K562 (cell line): ENCODE data around the gene OTUD5. TPM values are rescaled to one million over a fixed set of nuclear protein-coding genes. Genes with fewer than 3 reads are reported as not detected.
A peak's percentile ranks its signal among the peaks of the same experiment; 100 is the strongest.

ENCODE experiments used
- ATF1 ChIP-seq, 2 experiments: fragments of 450-650 bp in 1 of 2; IDR thresholded peaks; 2 replicates each; pipeline ENCODE4 v1.6.1; 2016; ENCODE audit warnings: missing compliant biosample characterization in 1 of 2, missing genetic modification characterization in 1 of 2
- FOXK2 ChIP-seq, 2 experiments: fragments of 450-650 bp; IDR thresholded peaks in 1 of 2; conservative IDR thresholded peaks in 1 of 2; 2 replicates each; pipeline ENCODE4 v1.6.1; 2016; ENCODE audit warnings: low read depth in 2 of 2, mild to moderate bottlenecking in 1 of 2
- JUN ChIP-seq, 2 experiments: sonication (generic) in 1 of 2; formaldehyde crosslinking in 1 of 2; IDR thresholded peaks; 2 replicates each; pipeline versions ENCODE4 v1.6.1 to v1.8.0; 2012 to 2022; ENCODE audit warnings: borderline replicate concordance in 2 of 2, mild to moderate bottlenecking in 2 of 2, improper control_type of control experiment in 1 of 2, low read depth in 1 of 2, low read length in 1 of 2, missing genetic modification reagents in 1 of 2
- KAT2B ChIP-seq: IDR thresholded peaks from one replicate; pipeline ENCODE4 v1.6.1; 2012; ENCODE audit warnings: low read depth, mild to moderate bottlenecking, control low read depth, inconsistent platforms, low read length, moderate library complexity
- NBN ChIP-seq: fragments of 450-650 bp; IDR thresholded peaks from 2 replicates; pipeline ENCODE4 v1.6.1; 2016; ENCODE audit warnings: low read depth, mild to moderate bottlenecking
- NFE2 ChIP-seq: IDR thresholded peaks from 2 replicates; pipeline ENCODE4 v1.6.1; 2014; ENCODE audit warnings: antibody characterized with exemption, low read depth
- NFRKB ChIP-seq: fragments of 450-650 bp; IDR thresholded peaks from 2 replicates; pipeline ENCODE4 v1.6.1; 2016; ENCODE audit warnings: low read depth
- NRF1 ChIP-seq, 2 experiments: fragments of 450-650 bp; IDR thresholded peaks in 1 of 2; conservative IDR thresholded peaks in 1 of 2; 2 replicates each; pipeline ENCODE4 v1.6.1; 2014; ENCODE audit warnings: mild to moderate bottlenecking in 2 of 2
- SMAD4 ChIP-seq: fragments of 250-450 bp; sonication (Bioruptor Pico); conservative IDR thresholded peaks from 2 replicates; pipeline ENCODE4 v1.8.0; 2021; ENCODE audit warnings: inconsistent platforms, mild to moderate bottlenecking, moderate library complexity
- TAF1 ChIP-seq: IDR thresholded peaks from 2 replicates; pipeline ENCODE4 v1.6.1; 2011; ENCODE audit warnings: mild to moderate bottlenecking, low read length, moderate library complexity; ENCODE audit not compliant: insufficient read depth, control insufficient read depth, severe bottlenecking; ENCODE audit errors: extremely low read depth
- TCF15 ChIP-seq: fragments of 250-450 bp; sonication (Bioruptor Pico); IDR thresholded peaks from 2 replicates; pipeline ENCODE4 v1.8.0; 2022; ENCODE audit warnings: moderate library complexity, mild to moderate bottlenecking, inconsistent platforms
- TCF3 ChIP-seq: sonication (generic); formaldehyde crosslinking; IDR thresholded peaks from 2 replicates; pipeline ENCODE4 v1.4.0; 2020; ENCODE audit warnings: mild to moderate bottlenecking, missing genetic modification reagents
- polyA plus RNA-seq, 8 experiments: library from polyadenylated mRNA; depleted of rRNA in 4 of 8; stranded (reverse) in 5 of 8; unstranded in 3 of 8; fragments of >200 nt; fragmentation: Nextera tagmentation in 2 of 8; fragmentation: Illumina TruSeq in 1 of 8; extraction: Ambion mirVana in 2 of 8; extraction: Trizol in 1 of 8; gene quantifications; 2 replicates each; pipeline versions ENCODE4 v1.2.1 to v1.2.3, GENCODE V29; 2011 to 2014; ENCODE audit warnings: inconsistent platforms in 1 of 8, missing spikeins in 1 of 8
- total RNA-seq, 7 experiments: library from RNA; depleted of rRNA in 6 of 7; stranded (reverse); fragments of >200 nt in 6 of 7; fragmentation: Illumina TruSeq in 2 of 7; extraction: Trizol in 2 of 7; gene quantifications; 2 replicates each; pipeline versions ENCODE4 v1.2.1 to v1.2.3, GENCODE V29; 2011 to 2021; ENCODE audit warnings: low replicate concordance in 1 of 7
- TF ChIP-seq, protein P1 (sequence below): sonication (generic); formaldehyde crosslinking; IDR thresholded peaks from 2 replicates; pipeline ENCODE4 v1.8.0; 2023; ENCODE audit warnings: mild to moderate bottlenecking, missing genetic modification reagents
- TF ChIP-seq, protein P2 (sequence below): fragments of 450-650 bp; IDR thresholded peaks from 2 replicates; pipeline ENCODE4 v1.6.1; 2016
- TF ChIP-seq, protein P3 (sequence below): sonication (generic); formaldehyde crosslinking; IDR thresholded peaks from 2 replicates; pipeline ENCODE4 v1.9.0; 2022; ENCODE audit warnings: mild to moderate bottlenecking, missing genetic modification reagents
- TF ChIP-seq, protein P4 (sequence below), 2 experiments: fragments of 450-650 bp in 1 of 2; sonication (generic) in 1 of 2; formaldehyde crosslinking in 1 of 2; IDR thresholded peaks in 1 of 2; conservative IDR thresholded peaks in 1 of 2; 2 replicates each; pipeline versions ENCODE4 v1.6.1 to v1.8.1; 2016 to 2023; ENCODE audit warnings: mild to moderate bottlenecking in 2 of 2, moderate library complexity in 2 of 2, inconsistent platforms in 1 of 2, missing genetic modification reagents in 1 of 2
- TF ChIP-seq, protein P5 (sequence below): fragments of 250-450 bp; sonication (Bioruptor Pico); IDR thresholded peaks from 2 replicates; pipeline ENCODE4 v1.4.0; 2020

Gene OTUD5
- total and polyA plus RNA-seq, 9 of the 15 experiments (the other 6 are each of a cell fraction or from before 2014, with no cell fraction given) = 3.6 to 102 (median 59.0) TPM

DNA sequence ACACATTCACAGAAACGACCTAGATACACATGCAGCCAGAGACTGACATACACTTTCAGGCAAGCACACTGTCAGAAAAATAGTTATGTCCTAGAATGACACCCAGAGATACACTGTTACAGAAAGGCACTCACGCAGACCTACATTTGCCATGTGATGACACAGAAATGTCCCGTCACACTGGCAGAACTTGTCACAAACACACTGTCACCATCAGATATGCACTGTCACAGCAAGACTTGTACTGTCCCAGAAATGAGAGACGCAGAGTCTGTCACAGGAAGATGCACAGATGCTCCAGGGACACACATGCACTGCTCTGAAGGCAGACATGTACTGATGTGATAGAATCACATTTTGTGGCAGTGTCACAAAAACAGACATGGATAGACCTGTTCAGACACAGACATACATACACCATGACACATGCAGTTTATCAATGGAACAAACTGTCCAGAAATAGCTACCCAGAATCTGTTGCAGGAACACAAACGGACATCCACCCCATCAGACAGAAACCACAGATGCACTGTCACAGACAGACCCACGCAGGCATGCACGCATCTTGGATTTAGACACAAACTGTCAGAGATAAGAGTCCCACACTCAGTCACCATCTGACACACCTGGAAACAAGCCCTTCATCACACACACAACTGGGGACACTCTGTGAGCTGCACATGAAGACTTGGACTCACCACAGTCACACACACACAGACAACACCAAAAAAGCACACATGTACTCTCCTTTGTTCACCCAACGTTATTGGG lies 37.3 kb downstream of the OTUD5 start (continued):
- TF ChIP-seq, protein P1, sequence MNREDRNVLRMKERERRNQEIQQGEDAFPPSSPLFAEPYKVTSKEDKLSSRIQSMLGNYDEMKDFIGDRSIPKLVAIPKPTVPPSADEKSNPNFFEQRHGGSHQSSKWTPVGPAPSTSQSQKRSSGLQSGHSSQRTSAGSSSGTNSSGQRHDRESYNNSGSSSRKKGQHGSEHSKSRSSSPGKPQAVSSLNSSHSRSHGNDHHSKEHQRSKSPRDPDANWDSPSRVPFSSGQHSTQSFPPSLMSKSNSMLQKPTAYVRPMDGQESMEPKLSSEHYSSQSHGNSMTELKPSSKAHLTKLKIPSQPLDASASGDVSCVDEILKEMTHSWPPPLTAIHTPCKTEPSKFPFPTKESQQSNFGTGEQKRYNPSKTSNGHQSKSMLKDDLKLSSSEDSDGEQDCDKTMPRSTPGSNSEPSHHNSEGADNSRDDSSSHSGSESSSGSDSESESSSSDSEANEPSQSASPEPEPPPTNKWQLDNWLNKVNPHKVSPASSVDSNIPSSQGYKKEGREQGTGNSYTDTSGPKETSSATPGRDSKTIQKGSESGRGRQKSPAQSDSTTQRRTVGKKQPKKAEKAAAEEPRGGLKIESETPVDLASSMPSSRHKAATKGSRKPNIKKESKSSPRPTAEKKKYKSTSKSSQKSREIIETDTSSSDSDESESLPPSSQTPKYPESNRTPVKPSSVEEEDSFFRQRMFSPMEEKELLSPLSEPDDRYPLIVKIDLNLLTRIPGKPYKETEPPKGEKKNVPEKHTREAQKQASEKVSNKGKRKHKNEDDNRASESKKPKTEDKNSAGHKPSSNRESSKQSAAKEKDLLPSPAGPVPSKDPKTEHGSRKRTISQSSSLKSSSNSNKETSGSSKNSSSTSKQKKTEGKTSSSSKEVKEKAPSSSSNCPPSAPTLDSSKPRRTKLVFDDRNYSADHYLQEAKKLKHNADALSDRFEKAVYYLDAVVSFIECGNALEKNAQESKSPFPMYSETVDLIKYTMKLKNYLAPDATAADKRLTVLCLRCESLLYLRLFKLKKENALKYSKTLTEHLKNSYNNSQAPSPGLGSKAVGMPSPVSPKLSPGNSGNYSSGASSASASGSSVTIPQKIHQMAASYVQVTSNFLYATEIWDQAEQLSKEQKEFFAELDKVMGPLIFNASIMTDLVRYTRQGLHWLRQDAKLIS (CRISPR knock-in tag) = 0 out of 2 replicates have a peak, but pooled peaks have one; percentile 60
- TF ChIP-seq, protein P2, sequence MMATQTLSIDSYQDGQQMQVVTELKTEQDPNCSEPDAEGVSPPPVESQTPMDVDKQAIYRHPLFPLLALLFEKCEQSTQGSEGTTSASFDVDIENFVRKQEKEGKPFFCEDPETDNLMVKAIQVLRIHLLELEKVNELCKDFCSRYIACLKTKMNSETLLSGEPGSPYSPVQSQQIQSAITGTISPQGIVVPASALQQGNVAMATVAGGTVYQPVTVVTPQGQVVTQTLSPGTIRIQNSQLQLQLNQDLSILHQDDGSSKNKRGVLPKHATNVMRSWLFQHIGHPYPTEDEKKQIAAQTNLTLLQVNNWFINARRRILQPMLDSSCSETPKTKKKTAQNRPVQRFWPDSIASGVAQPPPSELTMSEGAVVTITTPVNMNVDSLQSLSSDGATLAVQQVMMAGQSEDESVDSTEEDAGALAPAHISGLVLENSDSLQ = peak; percentile 74
- peak; percentile 32 for TF ChIP-seq TCF3 (CRISPR knock-in tag)
- TF ChIP-seq JUN (IDR thresholded peaks at IDR 0.05; ENCODE audit: borderline replicate concordance, low read depth, low read length) = no peak
- TF ChIP-seq JUN (CRISPR knock-in tag; IDR thresholded peaks at IDR 0.05; ENCODE audit: borderline replicate concordance) = 0 out of 2 replicates have a peak, but pooled peaks have one; percentile 20
- no peak for TF ChIP-seq TAF1
- TF ChIP-seq FOXK2 (conservative IDR thresholded peaks at IDR 0.05 in 1 of 2, IDR thresholded peaks at IDR 0.05 in 1 of 2; ENCODE audit: low read depth in 2 of 2) = 0 out of 4 replicates have a peak, but pooled peaks of 1 of the 2 experiments have one; percentile 13
- TF ChIP-seq NFE2 = peak; percentile 39
- peak; percentile 24 to 32; a peak in 3 of 4 replicates for TF ChIP-seq NRF1 (conservative IDR thresholded peaks at IDR 0.05 in 1 of 2, IDR thresholded peaks at IDR 0.05 in 1 of 2)
- TF ChIP-seq, protein P3, sequence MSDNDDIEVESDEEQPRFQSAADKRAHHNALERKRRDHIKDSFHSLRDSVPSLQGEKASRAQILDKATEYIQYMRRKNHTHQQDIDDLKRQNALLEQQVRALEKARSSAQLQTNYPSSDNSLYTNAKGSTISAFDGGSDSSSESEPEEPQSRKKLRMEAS (CRISPR knock-in tag) = 0 out of 2 replicates have a peak, but pooled peaks have one; percentile 6
- no peak for TF ChIP-seq ATF1 (CRISPR knock-in tag; IDR thresholded peaks at IDR 0.05)
- peak; percentile 63 for TF ChIP-seq ATF1 (tag; IDR thresholded peaks at IDR 0.05)
- TF ChIP-seq, protein P4, sequence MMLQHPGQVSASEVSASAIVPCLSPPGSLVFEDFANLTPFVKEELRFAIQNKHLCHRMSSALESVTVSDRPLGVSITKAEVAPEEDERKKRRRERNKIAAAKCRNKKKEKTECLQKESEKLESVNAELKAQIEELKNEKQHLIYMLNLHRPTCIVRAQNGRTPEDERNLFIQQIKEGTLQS (IDR thresholded peaks at IDR 0.05) = peak; percentile 29; the same call in 1 of the 2 replicates
- TF ChIP-seq, protein P4 (CRISPR knock-in tag; conservative IDR thresholded peaks at IDR 0.05) = no peak
- 0 out of 2 replicates have a peak, but pooled peaks have one; percentile 25 for TF ChIP-seq TCF15 (CRISPR knock-in tag)
- TF ChIP-seq SMAD4 (CRISPR knock-in tag) = peak; percentile 55
- TF ChIP-seq, protein P5, sequence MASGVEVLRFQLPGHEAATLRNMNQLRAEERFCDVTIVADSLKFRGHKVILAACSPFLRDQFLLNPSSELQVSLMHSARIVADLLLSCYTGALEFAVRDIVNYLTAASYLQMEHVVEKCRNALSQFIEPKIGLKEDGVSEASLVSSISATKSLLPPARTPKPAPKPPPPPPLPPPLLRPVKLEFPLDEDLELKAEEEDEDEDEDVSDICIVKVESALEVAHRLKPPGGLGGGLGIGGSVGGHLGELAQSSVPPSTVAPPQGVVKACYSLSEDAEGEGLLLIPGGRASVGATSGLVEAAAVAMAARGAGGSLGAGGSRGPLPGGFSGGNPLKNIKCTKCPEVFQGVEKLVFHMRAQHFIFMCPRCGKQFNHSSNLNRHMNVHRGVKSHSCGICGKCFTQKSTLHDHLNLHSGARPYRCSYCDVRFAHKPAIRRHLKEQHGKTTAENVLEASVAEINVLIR = no peak
- TF ChIP-seq KAT2B = no peak
- 0 out of 2 replicates have a peak, but pooled peaks have one; percentile 33 for TF ChIP-seq NBN
- no peak for TF ChIP-seq NFRKB
